Lower leg skin (tissue), 3 donors: ENCODE measurements around the gene ACTR3.

Experiments used
- POLR2A ChIP-seq, 2 donors: fragments of 450-650 bp; IDR thresholded peaks; one replicate each; pipeline ENCODE4 v1.6.1; 2016 to 2017; ENCODE audit warnings: antibody characterized with exemption in 2 of 2, mild to moderate bottlenecking in 1 of 2, moderate library complexity in 1 of 2
- TF ChIP-seq, protein P1 (sequence below), 3 donors: fragments of 450-650 bp; IDR thresholded peaks; one replicate each; pipeline ENCODE4 v1.5.1; 2016; ENCODE audit warnings: antibody characterized with exemption in 3 of 3, mild to moderate bottlenecking in 3 of 3, moderate library complexity in 2 of 3

- TF ChIP-seq, protein P1, sequence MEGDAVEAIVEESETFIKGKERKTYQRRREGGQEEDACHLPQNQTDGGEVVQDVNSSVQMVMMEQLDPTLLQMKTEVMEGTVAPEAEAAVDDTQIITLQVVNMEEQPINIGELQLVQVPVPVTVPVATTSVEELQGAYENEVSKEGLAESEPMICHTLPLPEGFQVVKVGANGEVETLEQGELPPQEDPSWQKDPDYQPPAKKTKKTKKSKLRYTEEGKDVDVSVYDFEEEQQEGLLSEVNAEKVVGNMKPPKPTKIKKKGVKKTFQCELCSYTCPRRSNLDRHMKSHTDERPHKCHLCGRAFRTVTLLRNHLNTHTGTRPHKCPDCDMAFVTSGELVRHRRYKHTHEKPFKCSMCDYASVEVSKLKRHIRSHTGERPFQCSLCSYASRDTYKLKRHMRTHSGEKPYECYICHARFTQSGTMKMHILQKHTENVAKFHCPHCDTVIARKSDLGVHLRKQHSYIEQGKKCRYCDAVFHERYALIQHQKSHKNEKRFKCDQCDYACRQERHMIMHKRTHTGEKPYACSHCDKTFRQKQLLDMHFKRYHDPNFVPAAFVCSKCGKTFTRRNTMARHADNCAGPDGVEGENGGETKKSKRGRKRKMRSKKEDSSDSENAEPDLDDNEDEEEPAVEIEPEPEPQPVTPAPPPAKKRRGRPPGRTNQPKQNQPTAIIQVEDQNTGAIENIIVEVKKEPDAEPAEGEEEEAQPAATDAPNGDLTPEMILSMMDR (IDR thresholded peaks at IDR 0.05) = no peak
- no peak for TF ChIP-seq POLR2A (IDR thresholded peaks at IDR 0.05)
Observed at GRCh38 chr2:113920996-113921395, 31.1 kb downstream of the ACTR3 start.
